GM12864 (cell line): ENCODE results near the gene APOBEC3C.
A peak's percentile ranks its signal among the peaks of the same experiment; 100 is the strongest.
"Not testable (repeated sequence)": the region's sequence is repeated elsewhere in the genome, so short reads cannot be mapped to it uniquely, and the experiment has no call there.

Experiments
- DNase-seq: peaks from one replicate; pipeline ENCODE4 v3.0.0-alpha.2; 2011; ENCODE audit warnings: low read depth
- H3K4me3 ChIP-seq: 2 replicates; pipeline ENCODE4 v1.5.1; 2011; ENCODE audit warnings: mild to moderate bottlenecking, low read depth, low read length, control low read depth
- CTCF ChIP-seq: IDR thresholded peaks from 2 replicates; pipeline ENCODE4 v1.5.1; 2011; ENCODE audit warnings: low read depth, mild to moderate bottlenecking, moderate library complexity, low read length, control low read depth, inconsistent platforms; ENCODE audit errors: missing control alignments

Gene APOBEC3C

GRCh38 chr22:39041908-39042307 lies 27.9 kb downstream of the APOBEC3C start:
- TF ChIP-seq CTCF = no peak
- DNase-seq = no peak
- H3K4me3 ChIP-seq = peak overlapping the region; percentile 71

- not testable (repeated sequence) for H3K4me3 ChIP-seq, DNase-seq
Observed at GRCh38 chr22:39043063-39043462, 29.0 kb downstream of the APOBEC3C start.

- not testable (repeated sequence) for H3K4me3 ChIP-seq, DNase-seq
Observed at GRCh38 chr22:39045136-39045535, 31.1 kb downstream of the APOBEC3C start.

GRCh38 chr22:39049486-39049885 lies 35.4 kb downstream of the APOBEC3C start:
- not testable (repeated sequence) for H3K4me3 ChIP-seq

GRCh38 chr22:39051844-39052495 lies 37.9 kb downstream of the APOBEC3C start:
- DNase-seq, H3K4me3 ChIP-seq: not testable (repeated sequence)

More at GRCh38 chr22:39049486-39049885, 35.4 kb downstream of the APOBEC3C start:
- not testable (repeated sequence) for DNase-seq

- DNase-seq = no peak
- H3K4me3 ChIP-seq = no peak overlapping the region
- TF ChIP-seq CTCF = no peak
Observed at GRCh38 chr22:39055658-39056057, 41.6 kb downstream of the APOBEC3C start.

- DNase-seq, H3K4me3 ChIP-seq: not testable (repeated sequence)
Observed at GRCh38 chr22:39061290-39061689, 47.2 kb downstream of the APOBEC3C start.

- not testable (repeated sequence) for DNase-seq, H3K4me3 ChIP-seq
Observed at GRCh38 chr22:39061951-39062350, 47.9 kb downstream of the APOBEC3C start.

GRCh38 chr22:39063904-39064303 lies 49.8 kb downstream of the APOBEC3C start:
- DNase-seq = not testable (repeated sequence)

GRCh38 chr22:39066442-39067276 lies 52.6 kb downstream of the APOBEC3C start:
- H3K4me3 ChIP-seq = peak overlapping the region; percentile 53
- DNase-seq = not testable (repeated sequence)

More at GRCh38 chr22:39063904-39064303, 49.8 kb downstream of the APOBEC3C start:
- H3K4me3 ChIP-seq = not testable (repeated sequence)

- TF ChIP-seq CTCF = peak; percentile 61
- H3K4me3 ChIP-seq = peak overlapping the region; percentile 53; the same call in 1 of the 2 replicates
- DNase-seq = no peak
Observed at GRCh38 chr22:39068033-39068785, 54.2 kb downstream of the APOBEC3C start.
